Neural progenitor cell (in vitro differentiated cells): Measurements from ENCODE around the gene PRSS21. TPM values are rescaled to one million over a fixed set of nuclear protein-coding genes. Genes with fewer than 3 reads are reported as not detected.

ENCODE experiments used
- DNase-seq: peaks from one replicate; pipeline ENCODE4 v3.0.0-alpha.2; 2016; ENCODE audit warnings: low spot score
- H2AFZ ChIP-seq: fragments of 200-600 bp; sonication (generic); replicated peaks from 2 replicates; pipeline ENCODE4 v1.6.1; 2016; ENCODE audit warnings: antibody characterized with exemption
- H3F3A ChIP-seq: fragments of 200-600 bp; sonication (generic); 2 replicates; pipeline ENCODE4 v1.6.1; 2016; ENCODE audit warnings: antibody characterized with exemption, low read depth
- H3K27ac ChIP-seq: fragments of 200-600 bp; sonication (generic); 2 replicates; pipeline ENCODE4 v1.5.1; 2016; ENCODE audit warnings: mild to moderate bottlenecking
- H3K27me3 ChIP-seq: fragments of 200-600 bp; sonication (generic); 2 replicates; pipeline ENCODE4 v1.6.1; 2016; ENCODE audit warnings: mild to moderate bottlenecking, moderate library complexity
- H3K36me3 ChIP-seq: fragments of 200-600 bp; sonication (generic); 2 replicates; pipeline ENCODE4 v1.5.1; 2016
- H3K4me1 ChIP-seq: fragments of 200-600 bp; sonication (generic); 2 replicates; pipeline ENCODE4 v1.6.1; 2016; ENCODE audit warnings: mixed run types
- H3K4me2 ChIP-seq: fragments of 200-600 bp; sonication (generic); 2 replicates; pipeline ENCODE4 v1.6.1; 2016
- H3K4me3 ChIP-seq: fragments of 200-600 bp; sonication (generic); 2 replicates; pipeline ENCODE4 v1.5.1; 2016
- H3K79me2 ChIP-seq: fragments of 200-600 bp; sonication (generic); 2 replicates; pipeline ENCODE4 v1.6.1; 2016; ENCODE audit warnings: low read depth
- H3K9ac ChIP-seq: fragments of 200-600 bp; sonication (generic); 2 replicates; pipeline ENCODE4 v1.6.1; 2016
- H3K9me3 ChIP-seq: fragments of 200-600 bp; sonication (generic); 2 replicates; pipeline ENCODE4 v1.5.1; 2016; ENCODE audit warnings: low read depth
- H4K20me1 ChIP-seq: fragments of 200-600 bp; sonication (generic); 2 replicates; pipeline ENCODE4 v1.6.1; 2016; ENCODE audit warnings: low read depth
- H3K27ac Mint-ChIP-seq: 3 replicates; pipeline ENCODE4 v1.8.0; 2021; ENCODE audit warnings: mixed read lengths
- H3K27me3 Mint-ChIP-seq: 2 replicates; pipeline ENCODE4 v1.8.0; 2022; ENCODE audit warnings: low read depth, mild to moderate bottlenecking, inconsistent platforms, moderate library complexity, mixed read lengths; ENCODE audit not compliant: insufficient read depth
- H3K36me3 Mint-ChIP-seq: 3 replicates; pipeline ENCODE4 v1.8.0; 2021; ENCODE audit warnings: mixed read lengths
- H3K4me1 Mint-ChIP-seq: 3 replicates; pipeline ENCODE4 v1.8.0; 2021; ENCODE audit warnings: mixed read lengths
- H3K4me3 Mint-ChIP-seq: 3 replicates; pipeline ENCODE4 v1.8.0; 2021; ENCODE audit warnings: mild to moderate bottlenecking, moderate library complexity, mixed read lengths
- H3K9me3 Mint-ChIP-seq: 3 replicates; pipeline ENCODE4 v1.8.0; 2020; ENCODE audit warnings: mixed read lengths
- EZH2 ChIP-seq: fragments of 200-600 bp; sonication (generic); IDR thresholded peaks from 2 replicates; pipeline ENCODE4 v1.6.1; 2017; ENCODE audit warnings: antibody characterized with exemption, mild to moderate bottlenecking, moderate library complexity
- EZH2phosphoT487 ChIP-seq: fragments of 200-600 bp; sonication (generic); IDR thresholded peaks from 2 replicates; pipeline ENCODE4 v1.6.1; 2017; ENCODE audit warnings: antibody characterized with exemption
- total RNA-seq: library from RNA; depleted of rRNA; stranded (reverse); fragments of >200 nt; gene quantifications from 2 replicates; pipeline ENCODE4 v1.2.3, GENCODE V29; 2015; ENCODE audit warnings: low replicate concordance
- TF ChIP-seq, protein P1 (sequence below): fragments of 200-600 bp; sonication (generic); IDR thresholded peaks from 2 replicates; pipeline ENCODE4 v1.5.1; 2017; ENCODE audit warnings: antibody characterized with exemption, mild to moderate bottlenecking

PRSS21 gene
- total RNA-seq, 1 donor from 2014 or later = not detected

GRCh38 chr16:2833776-2834175, 16.7 kb downstream of the PRSS21 start:
- Histone ChIP-seq H3K9me3 (no peaks in the 10 kb centered on the region), H3K4me1 (no peaks in the 10 kb centered on the region), H3K4me2 (no peak overlapping the region), H3K9ac (no peak overlapping the region), H3K4me3 (no peak overlapping the region), H3F3A (no peaks in the 10 kb centered on the region), H3K27ac (no peak overlapping the region), H3K27me3 (peaks cover 6% of the 10 kb centered on the region), H4K20me1 (no peaks in the 10 kb centered on the region), H2AFZ (no peak overlapping the region), H3K36me3 (no peaks in the 10 kb centered on the region), H3K79me2 (no peaks in the 10 kb centered on the region)
- Mint-ChIP-seq H3K4me1 (peaks cover 15% of the 10 kb centered on the region), H3K4me3 (no peak overlapping the region), H3K27me3 (peaks cover 16% of the 10 kb centered on the region), H3K36me3 (no peaks in the 10 kb centered on the region), H3K27ac (no peak overlapping the region), H3K9me3 (no peaks in the 10 kb centered on the region)
- no peak for DNase-seq
- TF ChIP-seq EZH2 = no peak
- no peak for TF ChIP-seq EZH2phosphoT487
- TF ChIP-seq, protein P1, sequence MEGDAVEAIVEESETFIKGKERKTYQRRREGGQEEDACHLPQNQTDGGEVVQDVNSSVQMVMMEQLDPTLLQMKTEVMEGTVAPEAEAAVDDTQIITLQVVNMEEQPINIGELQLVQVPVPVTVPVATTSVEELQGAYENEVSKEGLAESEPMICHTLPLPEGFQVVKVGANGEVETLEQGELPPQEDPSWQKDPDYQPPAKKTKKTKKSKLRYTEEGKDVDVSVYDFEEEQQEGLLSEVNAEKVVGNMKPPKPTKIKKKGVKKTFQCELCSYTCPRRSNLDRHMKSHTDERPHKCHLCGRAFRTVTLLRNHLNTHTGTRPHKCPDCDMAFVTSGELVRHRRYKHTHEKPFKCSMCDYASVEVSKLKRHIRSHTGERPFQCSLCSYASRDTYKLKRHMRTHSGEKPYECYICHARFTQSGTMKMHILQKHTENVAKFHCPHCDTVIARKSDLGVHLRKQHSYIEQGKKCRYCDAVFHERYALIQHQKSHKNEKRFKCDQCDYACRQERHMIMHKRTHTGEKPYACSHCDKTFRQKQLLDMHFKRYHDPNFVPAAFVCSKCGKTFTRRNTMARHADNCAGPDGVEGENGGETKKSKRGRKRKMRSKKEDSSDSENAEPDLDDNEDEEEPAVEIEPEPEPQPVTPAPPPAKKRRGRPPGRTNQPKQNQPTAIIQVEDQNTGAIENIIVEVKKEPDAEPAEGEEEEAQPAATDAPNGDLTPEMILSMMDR = no peak

DNA sequence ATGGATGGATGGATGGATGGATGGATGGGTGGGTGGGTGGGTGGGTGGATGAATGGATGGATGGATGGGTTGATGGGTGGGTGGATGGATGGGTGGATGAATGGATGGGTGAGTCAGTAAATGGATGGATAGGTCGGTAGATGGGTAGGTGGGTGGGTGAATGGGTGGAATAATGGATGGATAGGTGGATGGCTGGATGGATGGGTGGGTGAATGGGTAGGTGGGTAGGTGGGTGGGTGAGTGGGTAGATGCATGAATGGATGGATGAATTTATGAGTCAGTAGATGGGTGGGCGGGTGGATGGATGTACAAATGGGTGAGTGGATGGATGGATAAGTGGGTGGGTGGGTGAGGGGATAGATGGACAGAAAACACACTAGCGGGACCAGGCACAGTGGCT, 17.9 kb downstream of the PRSS21 start:
- H3K36me3 Mint-ChIP-seq = no peaks in the 10 kb centered on the region
- H3K27ac ChIP-seq = no peak overlapping the region
- H3K4me1 Mint-ChIP-seq = peaks cover 15% of the 10 kb centered on the region
- H3K79me2 ChIP-seq = no peaks in the 10 kb centered on the region
- H3K36me3 ChIP-seq = no peaks in the 10 kb centered on the region
- H4K20me1 ChIP-seq = no peaks in the 10 kb centered on the region
- DNase-seq = no peak
- no peak for TF ChIP-seq EZH2phosphoT487
- TF ChIP-seq, protein P1 = no peak
- no peak for TF ChIP-seq EZH2
- H3K4me3 Mint-ChIP-seq = no peak overlapping the region
- no peak overlapping the region for H3K4me3 ChIP-seq
- no peaks in the 10 kb centered on the region for H3K9me3 Mint-ChIP-seq
- no peak overlapping the region for H3K4me2 ChIP-seq
- no peak overlapping the region for H2AFZ ChIP-seq
- no peak overlapping the region for H3K27ac Mint-ChIP-seq
- no peaks in the 10 kb centered on the region for H3K9me3 ChIP-seq
- H3K27me3 Mint-ChIP-seq = peaks cover 17% of the 10 kb centered on the region
- no peaks in the 10 kb centered on the region for H3F3A ChIP-seq
- peaks cover 6% of the 10 kb centered on the region for H3K27me3 ChIP-seq
- no peak overlapping the region for H3K9ac ChIP-seq
- H3K4me1 ChIP-seq = no peaks in the 10 kb centered on the region

GRCh38 chr16:2835638-2836493, 18.8 kb downstream of the PRSS21 start:
- Histone ChIP-seq H3K27ac (no peak overlapping the region), H3K27me3 (peaks cover 6% of the 10 kb centered on the region), H3K4me2 (no peak overlapping the region), H4K20me1 (no peaks in the 10 kb centered on the region), H3K4me1 (no peaks in the 10 kb centered on the region), H3F3A (no peaks in the 10 kb centered on the region), H3K9ac (no peak overlapping the region), H3K36me3 (no peaks in the 10 kb centered on the region), H2AFZ (no peak overlapping the region), H3K4me3 (no peak overlapping the region), H3K79me2 (no peaks in the 10 kb centered on the region), H3K9me3 (no peaks in the 10 kb centered on the region)
- no peak overlapping the region for H3K4me3 Mint-ChIP-seq
- no peaks in the 10 kb centered on the region for H3K36me3 Mint-ChIP-seq
- H3K9me3 Mint-ChIP-seq = no peaks in the 10 kb centered on the region
- no peak for DNase-seq
- no peak for TF ChIP-seq EZH2
- TF ChIP-seq EZH2phosphoT487 = no peak
- TF ChIP-seq, protein P1 = no peak
- peaks cover 15% of the 10 kb centered on the region for H3K4me1 Mint-ChIP-seq
- no peak overlapping the region for H3K27ac Mint-ChIP-seq
- H3K27me3 Mint-ChIP-seq = peaks cover 17% of the 10 kb centered on the region
